GM12873 (cell line): ENCODE data around the gene SLC52A1.

Experiments used
- TF ChIP-seq, protein P1 (sequence below): IDR thresholded peaks from 2 replicates; pipeline ENCODE4 v1.5.1; 2012; ENCODE audit warnings: low read depth, mild to moderate bottlenecking, moderate library complexity, low read length, control low read depth; ENCODE audit not compliant: insufficient read depth; ENCODE audit errors: missing control alignments

Gene SLC52A1

DNA sequence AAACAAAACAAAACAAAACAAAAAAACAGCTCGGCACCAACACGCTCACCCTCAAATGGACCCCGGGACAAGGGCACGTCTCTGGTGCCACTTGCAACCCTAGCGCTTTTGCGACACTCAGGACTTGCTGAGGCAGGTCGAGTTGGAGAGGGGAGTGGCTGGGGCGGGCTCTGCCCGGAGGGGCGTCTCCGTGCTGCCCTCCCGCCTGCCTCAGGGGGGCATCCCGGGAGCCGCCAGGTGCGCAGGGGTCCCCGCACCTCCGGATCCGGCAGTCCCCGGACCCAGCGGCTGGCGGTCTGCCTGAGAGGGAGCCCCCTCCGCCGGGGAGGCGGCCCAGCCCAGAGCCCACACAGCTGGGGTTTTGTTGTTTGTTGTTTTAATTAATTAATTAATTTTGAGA lies at the start of gene SLC52A1:
TSS of gene SLC52A1 (minus strand) at position 112 of the 400 bp plus-strand sequence. CDS start 820 bp downstream, outside the sequence.
- TF ChIP-seq, protein P1, sequence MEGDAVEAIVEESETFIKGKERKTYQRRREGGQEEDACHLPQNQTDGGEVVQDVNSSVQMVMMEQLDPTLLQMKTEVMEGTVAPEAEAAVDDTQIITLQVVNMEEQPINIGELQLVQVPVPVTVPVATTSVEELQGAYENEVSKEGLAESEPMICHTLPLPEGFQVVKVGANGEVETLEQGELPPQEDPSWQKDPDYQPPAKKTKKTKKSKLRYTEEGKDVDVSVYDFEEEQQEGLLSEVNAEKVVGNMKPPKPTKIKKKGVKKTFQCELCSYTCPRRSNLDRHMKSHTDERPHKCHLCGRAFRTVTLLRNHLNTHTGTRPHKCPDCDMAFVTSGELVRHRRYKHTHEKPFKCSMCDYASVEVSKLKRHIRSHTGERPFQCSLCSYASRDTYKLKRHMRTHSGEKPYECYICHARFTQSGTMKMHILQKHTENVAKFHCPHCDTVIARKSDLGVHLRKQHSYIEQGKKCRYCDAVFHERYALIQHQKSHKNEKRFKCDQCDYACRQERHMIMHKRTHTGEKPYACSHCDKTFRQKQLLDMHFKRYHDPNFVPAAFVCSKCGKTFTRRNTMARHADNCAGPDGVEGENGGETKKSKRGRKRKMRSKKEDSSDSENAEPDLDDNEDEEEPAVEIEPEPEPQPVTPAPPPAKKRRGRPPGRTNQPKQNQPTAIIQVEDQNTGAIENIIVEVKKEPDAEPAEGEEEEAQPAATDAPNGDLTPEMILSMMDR = no peak

DNA sequence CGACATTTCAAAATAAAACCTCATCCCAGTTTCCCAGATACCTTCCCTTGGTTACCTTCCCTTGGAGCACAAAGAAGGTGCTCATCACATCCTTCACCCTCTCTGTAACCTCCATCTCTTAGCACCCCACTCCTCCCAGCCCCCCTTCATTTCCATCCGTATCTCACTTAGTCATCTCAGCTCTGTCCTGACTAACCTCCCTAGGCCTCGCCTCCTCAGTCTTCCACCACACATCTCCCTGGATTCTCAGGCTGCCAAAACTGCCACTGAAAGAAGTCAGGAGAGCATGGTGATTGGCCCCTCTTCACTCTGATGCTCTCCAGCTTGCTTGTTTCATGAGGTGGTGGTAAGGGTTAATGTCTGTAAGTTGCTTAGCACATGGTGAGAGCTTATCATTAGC lies 45.4 kb upstream of the SLC52A1 start:
- TF ChIP-seq, protein P1 = no peak

DNA sequence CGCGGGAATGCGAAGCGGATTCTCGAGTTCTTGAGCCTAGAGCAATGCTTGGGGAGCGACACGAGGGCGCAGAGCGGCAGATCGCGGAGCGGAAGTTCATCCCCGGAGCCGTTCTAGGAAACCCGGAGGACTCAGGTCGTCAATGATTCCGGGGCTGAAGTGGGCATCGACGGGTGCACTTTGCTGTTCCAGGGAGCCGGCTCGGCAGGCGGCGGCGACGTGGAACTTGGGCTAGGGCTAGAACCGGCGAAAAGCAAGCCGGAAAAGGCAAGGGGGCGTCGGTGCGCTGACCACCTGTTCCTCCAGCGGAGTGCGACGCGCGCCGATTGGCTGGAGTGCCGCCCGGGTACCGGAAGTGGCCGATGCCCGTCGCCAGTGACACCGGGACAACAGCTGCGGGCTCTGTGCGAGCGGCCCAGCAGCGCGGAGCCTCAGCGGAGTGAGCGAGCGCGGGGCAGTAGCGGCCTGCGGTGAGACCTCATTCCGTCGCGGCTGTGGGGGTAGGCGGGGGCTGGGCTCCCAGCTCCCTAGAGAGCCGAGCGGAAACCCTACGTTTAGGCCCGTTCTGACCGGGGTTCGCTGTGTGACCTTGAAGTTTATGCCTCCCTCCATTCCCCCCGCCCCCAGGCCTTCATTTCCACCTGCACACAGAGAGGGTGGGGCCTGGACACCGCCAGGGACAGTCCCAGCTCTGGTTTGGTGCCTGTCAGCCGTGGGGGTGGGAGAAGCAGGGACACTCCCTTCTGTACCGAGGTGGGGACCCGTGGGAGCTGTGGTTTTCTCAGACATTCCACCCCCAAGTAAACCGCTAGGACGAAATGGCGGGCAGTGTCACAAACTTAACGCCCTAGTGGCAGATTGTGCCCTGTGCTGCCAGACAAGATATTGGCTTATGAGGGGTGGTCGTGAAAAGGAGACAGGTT lies 43.1 kb upstream of the SLC52A1 start, which contains the start of gene ZFP3:
TSS of gene ZFP3 (plus strand) at position 362 of the 923 bp plus-strand sequence. CDS start 13,038 bp downstream, outside the sequence.
- TF ChIP-seq, protein P1 = peak; percentile 41

DNA sequence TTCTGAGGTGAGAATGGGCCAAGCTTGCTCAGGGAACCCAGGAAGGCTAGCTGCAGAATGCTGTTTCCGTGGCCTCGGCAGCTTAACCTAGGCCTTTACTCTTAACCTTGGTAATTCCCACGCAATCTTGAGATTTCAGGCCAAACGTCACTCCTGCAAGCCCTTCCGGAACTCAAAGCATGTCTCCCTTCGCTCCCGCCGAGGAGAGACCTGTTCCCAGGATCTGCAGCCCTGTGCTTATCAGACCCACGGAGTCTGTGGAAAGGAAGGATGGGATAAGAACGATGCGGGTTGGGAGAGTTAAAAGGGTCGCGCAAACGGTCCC lies 42.5 kb upstream of the SLC52A1 start:
- TF ChIP-seq, protein P1 = no peak

DNA sequence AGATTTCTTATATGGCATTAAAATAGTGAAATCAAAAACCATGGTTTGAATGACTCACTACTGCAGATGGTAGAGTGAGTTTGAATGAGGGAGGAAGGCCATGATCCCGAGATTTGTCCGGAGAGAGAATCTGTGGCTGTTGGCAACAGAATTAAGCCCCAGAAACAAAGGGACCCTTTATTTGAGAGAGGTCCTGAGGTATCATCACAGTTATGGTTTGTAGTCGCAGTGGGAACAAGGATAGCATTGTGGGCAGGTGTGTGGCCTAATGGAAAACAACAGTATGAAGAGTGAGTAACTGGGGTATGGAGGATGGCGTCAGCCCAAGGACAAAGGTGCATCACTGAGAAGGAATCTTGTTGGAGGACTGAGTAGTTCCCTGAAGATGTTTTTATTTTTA lies 34.5 kb upstream of the SLC52A1 start:
- TF ChIP-seq, protein P1 = no peak

DNA sequence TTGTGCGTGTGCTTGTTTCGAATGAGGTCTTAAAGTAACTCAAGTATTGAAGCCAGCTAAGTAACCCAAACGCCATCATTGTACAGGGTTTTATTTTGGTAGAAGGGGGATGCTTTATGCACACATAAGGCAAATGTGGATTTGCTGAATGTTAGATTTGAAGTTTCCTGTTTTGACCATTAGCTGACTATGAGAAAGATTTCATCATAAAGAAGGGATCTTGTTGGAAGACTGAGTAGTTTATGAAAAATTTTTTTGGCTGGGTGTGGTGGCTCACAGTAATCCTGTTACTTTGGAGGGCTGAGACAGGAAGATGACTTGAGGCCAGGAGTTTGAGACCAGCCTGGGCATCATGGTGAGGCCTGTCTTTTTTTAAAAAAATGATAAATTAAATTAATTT lies 33.0 kb upstream of the SLC52A1 start:
- TF ChIP-seq, protein P1 = no peak

DNA sequence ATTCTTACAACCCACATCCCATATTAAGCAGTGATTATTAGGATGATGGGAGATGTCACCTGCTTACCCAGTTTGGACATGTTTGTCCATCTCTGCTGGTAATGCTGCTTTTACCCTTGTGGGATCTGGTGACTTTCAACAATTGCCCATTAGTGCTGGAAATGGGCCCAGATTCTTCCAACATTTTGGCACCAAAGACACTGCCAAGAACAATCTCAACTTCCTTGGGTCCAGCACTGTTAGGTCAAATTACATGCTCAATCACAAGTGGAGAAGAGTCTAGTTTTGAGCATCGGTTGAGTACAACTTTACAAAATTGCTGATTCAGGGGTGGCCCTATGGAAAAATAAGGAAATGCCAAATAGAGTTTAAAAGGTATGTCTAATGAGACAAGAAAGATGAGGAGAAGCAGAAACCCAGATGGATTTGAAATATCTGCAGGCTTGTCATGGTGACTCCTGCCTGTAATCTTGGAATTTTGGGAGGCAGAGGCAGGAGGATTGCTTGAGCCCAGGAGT lies 30.1 kb upstream of the SLC52A1 start:
- TF ChIP-seq, protein P1 = no peak
